Testis (tissue), 3 donors: Measurements from ENCODE around the gene PPM1M. TPM values are rescaled to one million over a fixed set of nuclear protein-coding genes. Genes with fewer than 3 reads are reported as not detected.

Experiments used
- DNase-seq: peaks from one replicate; pipeline ENCODE4 v3.0.0-alpha.2; 2019
- H3K27ac ChIP-seq, 2 donors: fragments of 200-600 bp; sonication (generic); one replicate each; pipeline ENCODE4 v1.5.1; 2019
- H3K27me3 ChIP-seq: fragments of 200-600 bp; sonication (generic); one replicate; pipeline ENCODE4 v1.5.1; 2019
- H3K36me3 ChIP-seq: fragments of 200-600 bp; sonication (generic); one replicate; pipeline ENCODE4 v1.5.1; 2017; ENCODE audit warnings: low read depth; ENCODE audit errors: missing control alignments
- H3K4me1 ChIP-seq: fragments of 200-600 bp; sonication (generic); one replicate; pipeline ENCODE4 v1.5.1; 2019
- H3K4me3 ChIP-seq, 2 donors: fragments of 200-600 bp; sonication (generic); one replicate each; pipeline ENCODE4 v1.5.1; 2017 to 2019
- H3K9me3 ChIP-seq: fragments of 200-600 bp; sonication (generic); one replicate; pipeline ENCODE4 v1.5.1; 2017
- POLR2A ChIP-seq: fragments of 450-650 bp; IDR thresholded peaks from one replicate; pipeline ENCODE4 v1.6.1; 2017; ENCODE audit warnings: antibody characterized with exemption, mild to moderate bottlenecking, moderate library complexity
- WGBS, 2 donors: methylation state at CpG; one replicate each; pipeline ENCODE4 v1.1.5; 2018; 5-methylcytosine and 5-hydroxymethylcytosine counted together
- intact Hi-C: fragments of 100-400 bp; cut with DNase I; formaldehyde crosslinking; loops from one replicate; pipeline ENCODE4 v1.15.1; 2023; ENCODE audit warnings: low total_unique reads
- polyA plus RNA-seq: library from polyadenylated mRNA; stranded (reverse); fragments of 350-450 nt; fragmentation: Illumina TruSeq; extraction: RNeasy Lipid Tissue Mini Kit (QIAGEN cat#74804); gene quantifications from one replicate; pipeline ENCODE4 v1.2.3, GENCODE V29; 2014; ENCODE audit warnings: low read depth, low replicate concordance; ENCODE audit not compliant: insufficient read depth
- total RNA-seq, 2 donors: library from RNA; depleted of rRNA; stranded (reverse); fragments of >200 nt; gene quantifications; one replicate each; pipeline ENCODE4 v1.2.3, GENCODE V29; 2016
- TF ChIP-seq, protein P1 (sequence below), 3 experiments: fragments of 450-650 bp in 2 of 3; fragments of 200-600 bp in 1 of 3; sonication (generic) in 1 of 3; IDR thresholded peaks; one replicate each; pipeline ENCODE4 v1.5.1; 2016 to 2019; ENCODE audit warnings: antibody characterized with exemption in 3 of 3, mild to moderate bottlenecking in 2 of 3, moderate library complexity in 1 of 3

The PPM1M gene
- total and polyA plus RNA-seq, 3 donors from 2014 or later: 12.9 to 22.2 (median 15.2) TPM

DNA sequence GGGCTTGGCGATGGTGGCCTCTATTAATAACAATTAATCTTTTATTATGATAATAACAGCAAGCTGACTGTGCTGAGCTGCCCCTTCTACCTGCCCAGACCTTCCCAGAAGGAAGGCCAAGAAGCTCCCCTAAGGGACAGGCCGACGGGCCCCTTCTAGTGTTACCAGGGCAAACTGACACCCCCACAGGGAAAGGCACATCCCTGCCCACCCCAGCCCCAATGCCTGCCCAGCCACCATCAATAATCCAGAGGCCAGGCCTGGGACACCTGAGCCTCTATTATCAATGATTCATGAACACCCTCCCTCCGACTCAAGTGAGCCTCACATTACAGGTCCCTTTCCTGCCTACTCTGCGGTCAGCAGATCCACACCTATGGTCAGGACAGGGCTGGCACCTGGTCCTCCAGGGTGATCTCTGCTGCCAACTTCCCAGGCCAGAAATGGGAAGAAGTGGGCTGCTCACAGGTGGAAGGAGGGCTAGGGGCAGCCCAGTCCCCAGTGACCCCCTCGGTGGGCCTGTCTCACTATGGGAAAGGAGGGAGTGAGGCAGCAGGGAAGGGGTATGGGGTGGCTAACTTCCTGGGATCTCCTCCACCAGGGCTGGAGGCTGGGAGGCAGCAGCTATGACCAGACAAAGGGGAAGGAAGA lies 8.4 kb upstream of the PPM1M start:
- H3K27ac ChIP-seq: peak overlapping the region; percentile 55 to 93
- no peaks in the 10 kb centered on the region for H3K27me3 ChIP-seq
- H3K36me3 ChIP-seq: no peaks in the 10 kb centered on the region
- peaks cover 38% of the 10 kb centered on the region for H3K4me1 ChIP-seq
- WGBS, 2 donors: 71 to 74% methylated on average over 4 to 6 of the region's 6 CpGs
- no peak overlapping the region for H3K4me3 ChIP-seq
- TF ChIP-seq POLR2A: no peak
- TF ChIP-seq, protein P1, sequence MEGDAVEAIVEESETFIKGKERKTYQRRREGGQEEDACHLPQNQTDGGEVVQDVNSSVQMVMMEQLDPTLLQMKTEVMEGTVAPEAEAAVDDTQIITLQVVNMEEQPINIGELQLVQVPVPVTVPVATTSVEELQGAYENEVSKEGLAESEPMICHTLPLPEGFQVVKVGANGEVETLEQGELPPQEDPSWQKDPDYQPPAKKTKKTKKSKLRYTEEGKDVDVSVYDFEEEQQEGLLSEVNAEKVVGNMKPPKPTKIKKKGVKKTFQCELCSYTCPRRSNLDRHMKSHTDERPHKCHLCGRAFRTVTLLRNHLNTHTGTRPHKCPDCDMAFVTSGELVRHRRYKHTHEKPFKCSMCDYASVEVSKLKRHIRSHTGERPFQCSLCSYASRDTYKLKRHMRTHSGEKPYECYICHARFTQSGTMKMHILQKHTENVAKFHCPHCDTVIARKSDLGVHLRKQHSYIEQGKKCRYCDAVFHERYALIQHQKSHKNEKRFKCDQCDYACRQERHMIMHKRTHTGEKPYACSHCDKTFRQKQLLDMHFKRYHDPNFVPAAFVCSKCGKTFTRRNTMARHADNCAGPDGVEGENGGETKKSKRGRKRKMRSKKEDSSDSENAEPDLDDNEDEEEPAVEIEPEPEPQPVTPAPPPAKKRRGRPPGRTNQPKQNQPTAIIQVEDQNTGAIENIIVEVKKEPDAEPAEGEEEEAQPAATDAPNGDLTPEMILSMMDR (IDR thresholded peaks at IDR 0.05): no peak
- intact Hi-C loops: loop anchor here (5.0 kb wide), 1 partner anchor 50 kb away; the partner anchor contains the start of gene GLYCTK
- no peaks in the 10 kb centered on the region for H3K9me3 ChIP-seq
- no peak for DNase-seq

GRCh38 chr3:52237657-52238172 lies 7.8 kb upstream of the PPM1M start:
- Histone ChIP-seq H3K4me1 (peaks cover 38% of the 10 kb centered on the region), H3K27me3 (no peaks in the 10 kb centered on the region), H3K27ac (peak overlapping the region; percentile 93 to 96), H3K9me3 (no peaks in the 10 kb centered on the region), H3K4me3 (no peak overlapping the region), H3K36me3 (no peaks in the 10 kb centered on the region)
- 28 to 40% methylated on average over 1 to 4 of the region's 8 CpGs for WGBS, 2 donors
- TF ChIP-seq, protein P1 (IDR thresholded peaks at IDR 0.05): no peak
- TF ChIP-seq POLR2A: no peak
- DNase-seq: peak; percentile 88
- intact Hi-C loops: loop anchor here (5.0 kb wide), 1 partner anchor 50 kb away; the partner anchor contains the start of gene GLYCTK

DNA sequence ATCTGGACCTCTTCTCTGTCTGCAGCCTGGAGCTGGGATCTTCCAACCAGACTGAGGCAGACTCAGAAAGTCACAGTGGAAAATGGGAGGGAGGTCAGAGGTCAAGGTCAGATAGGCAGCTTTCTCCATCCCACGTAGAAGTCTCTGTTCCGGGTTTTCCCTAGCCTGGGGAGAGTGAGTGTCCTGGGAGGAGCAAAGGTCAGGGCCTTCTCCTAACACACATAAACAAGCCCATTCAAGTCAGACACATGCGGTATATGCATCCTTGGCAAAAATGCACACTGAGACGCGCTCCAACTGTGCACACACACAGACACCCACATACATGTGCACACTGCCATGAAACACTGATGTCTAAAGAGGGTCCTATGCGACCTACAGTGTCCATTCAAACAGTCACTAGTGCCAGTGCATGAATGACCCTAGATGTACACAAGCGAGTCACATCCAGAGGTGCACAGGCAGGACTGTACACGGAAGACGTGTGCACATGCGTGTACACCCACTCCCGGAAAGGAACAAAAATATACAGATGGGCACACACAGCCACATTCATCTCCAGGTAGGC lies 7.3 kb upstream of the PPM1M start:
- WGBS, 2 donors: 1 to 4% methylated on average over 11 of the region's 11 CpGs
- H3K4me3 ChIP-seq: peak overlapping the region; percentile 87 to 94
- intact Hi-C loops: loop anchor here (5.0 kb wide), 1 partner anchor 49 kb away; the partner anchor contains the start of gene GLYCTK
- peak overlapping the region; percentile 93 to 96 for H3K27ac ChIP-seq
- H3K9me3 ChIP-seq: no peaks in the 10 kb centered on the region
- peak; percentile 50 for DNase-seq
- TF ChIP-seq, protein P1 (IDR thresholded peaks at IDR 0.05): no peak
- no peak for TF ChIP-seq POLR2A
- no peaks in the 10 kb centered on the region for H3K36me3 ChIP-seq
- H3K4me1 ChIP-seq: peaks cover 38% of the 10 kb centered on the region
- H3K27me3 ChIP-seq: no peaks in the 10 kb centered on the region

- Histone ChIP-seq H3K27ac (peak within 1 kb of the TSS; percentile 93 to 96), H3K27me3 (no peaks in the 10 kb centered on the region), H3K36me3 (no peaks in the 10 kb centered on the region), H3K4me1 (peaks cover 38% of the 10 kb centered on the region), H3K4me3 (peak within 1 kb of the TSS; percentile 87 to 94), H3K9me3 (no peaks in the 10 kb centered on the region)
- peak; percentile 85 for DNase-seq
- intact Hi-C loops: loop anchor here (5.0 kb wide), 1 partner anchor 48 kb away; the partner anchor contains the start of gene GLYCTK
- 0 to 1% methylated on average over 32 to 82 of the region's 92 CpGs for WGBS, 2 donors
- TF ChIP-seq, protein P1 (IDR thresholded peaks at IDR 0.05): peak; percentile 16 to 50 (median 36)
- no peak for TF ChIP-seq POLR2A
These were observed 6.5 kb upstream of the PPM1M start, which contains the start of gene TWF2 for GRCh38 chr3:52238761-52239701. Gene TWF2, minus strand, starts transcription at chr3:52239158. Its CDS starts 142 bp downstream, at chr3:52239016.
